Measurements from ENCODE around the gene HIPK1. TPM values are rescaled to one million over a fixed set of nuclear protein-coding genes. Genes with fewer than 3 reads are reported as not detected.

The HIPK1 gene
- total RNA-seq, 1 donor from 2014 or later: 52.3 TPM

DNA sequence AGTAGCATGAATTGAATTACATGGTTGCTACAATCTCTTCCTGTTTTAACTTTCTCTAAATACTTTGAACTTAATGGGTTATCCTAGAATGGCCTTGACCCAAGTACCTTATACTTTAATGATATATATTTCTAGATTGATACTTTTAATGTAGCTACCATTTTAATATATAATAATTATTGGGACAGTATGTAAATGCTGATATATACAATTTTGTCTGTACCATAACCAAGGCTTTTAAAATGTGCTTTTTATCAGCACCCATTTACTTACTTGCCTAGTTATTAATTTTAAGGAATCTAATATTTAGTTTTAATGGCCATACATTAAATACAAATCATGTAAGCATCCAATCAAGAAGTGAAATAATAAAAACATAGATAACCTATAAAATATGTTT lies 13.4 kb downstream of the HIPK1 start:
- H3K36me3 ChIP-seq: peaks cover 0 to 16% of the 10 kb centered on the region in 2 donors
- DNase-seq (ENCODE audit: extremely low spot score in 2 of 2): no peak
- H3K9me3 ChIP-seq: no peaks in the 10 kb centered on the region
- H3K27ac ChIP-seq: no peak overlapping the region
- no peak overlapping the region for H3K4me3 ChIP-seq
- H3K4me1 ChIP-seq: peaks cover 58% of the 10 kb centered on the region
- intact Hi-C loops (cut with DNase I): no loop called here
- H3K27me3 ChIP-seq: no peaks in the 10 kb centered on the region
- TF ChIP-seq POLR2A (IDR thresholded peaks at IDR 0.05): no peak
- TF ChIP-seq, protein P1, sequence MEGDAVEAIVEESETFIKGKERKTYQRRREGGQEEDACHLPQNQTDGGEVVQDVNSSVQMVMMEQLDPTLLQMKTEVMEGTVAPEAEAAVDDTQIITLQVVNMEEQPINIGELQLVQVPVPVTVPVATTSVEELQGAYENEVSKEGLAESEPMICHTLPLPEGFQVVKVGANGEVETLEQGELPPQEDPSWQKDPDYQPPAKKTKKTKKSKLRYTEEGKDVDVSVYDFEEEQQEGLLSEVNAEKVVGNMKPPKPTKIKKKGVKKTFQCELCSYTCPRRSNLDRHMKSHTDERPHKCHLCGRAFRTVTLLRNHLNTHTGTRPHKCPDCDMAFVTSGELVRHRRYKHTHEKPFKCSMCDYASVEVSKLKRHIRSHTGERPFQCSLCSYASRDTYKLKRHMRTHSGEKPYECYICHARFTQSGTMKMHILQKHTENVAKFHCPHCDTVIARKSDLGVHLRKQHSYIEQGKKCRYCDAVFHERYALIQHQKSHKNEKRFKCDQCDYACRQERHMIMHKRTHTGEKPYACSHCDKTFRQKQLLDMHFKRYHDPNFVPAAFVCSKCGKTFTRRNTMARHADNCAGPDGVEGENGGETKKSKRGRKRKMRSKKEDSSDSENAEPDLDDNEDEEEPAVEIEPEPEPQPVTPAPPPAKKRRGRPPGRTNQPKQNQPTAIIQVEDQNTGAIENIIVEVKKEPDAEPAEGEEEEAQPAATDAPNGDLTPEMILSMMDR (IDR thresholded peaks at IDR 0.05): no peak
- TF ChIP-seq POLR2AphosphoS5 (IDR thresholded peaks at IDR 0.05; ENCODE audit: insufficient read depth in 1 of 2, low read depth in 1 of 2): no peak

DNA sequence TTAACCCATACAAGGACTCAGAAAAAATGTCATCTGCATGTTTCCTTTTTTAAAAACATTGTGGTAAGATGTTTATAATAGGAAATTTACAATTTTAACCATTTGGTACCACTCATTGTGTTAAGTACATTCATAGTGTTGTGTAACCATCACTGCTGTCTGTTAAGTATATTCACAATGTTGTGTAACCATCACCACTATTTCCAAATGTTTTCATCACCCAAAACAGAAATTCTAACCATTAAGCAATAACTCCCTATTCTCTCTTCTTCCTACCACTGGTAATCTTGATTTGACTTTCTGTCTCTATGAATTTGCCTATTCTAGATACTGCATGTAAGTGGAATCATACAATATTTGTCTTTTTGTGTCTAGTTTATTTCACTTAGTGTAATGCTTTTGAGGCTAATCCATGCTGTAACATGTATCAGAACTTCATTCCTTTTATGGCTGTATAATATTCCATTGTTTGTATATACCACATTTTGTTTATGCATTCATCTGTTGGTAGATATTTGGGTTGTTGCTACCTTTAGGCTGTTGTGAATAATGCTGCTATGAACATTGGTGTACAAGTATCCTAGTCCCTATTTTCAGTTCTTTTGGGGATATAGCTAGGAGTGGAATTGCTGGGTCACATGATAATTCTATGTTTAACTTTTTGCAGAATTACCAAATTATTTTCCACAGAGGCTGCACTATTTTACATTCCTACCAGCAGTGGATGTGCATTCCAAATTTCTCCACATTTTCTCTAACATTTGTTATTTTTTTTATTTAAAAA lies 14.1 kb downstream of the HIPK1 start:
- peaks cover 0 to 16% of the 10 kb centered on the region in 2 donors for H3K36me3 ChIP-seq
- H3K4me3 ChIP-seq: no peak overlapping the region
- peaks cover 56% of the 10 kb centered on the region for H3K4me1 ChIP-seq
- no peak overlapping the region for H3K27ac ChIP-seq
- H3K27me3 ChIP-seq: no peaks in the 10 kb centered on the region
- DNase-seq (ENCODE audit: extremely low spot score in 2 of 2): no peak
- H3K9me3 ChIP-seq: no peaks in the 10 kb centered on the region
- TF ChIP-seq POLR2A (IDR thresholded peaks at IDR 0.05) (no peak), POLR2AphosphoS5 (IDR thresholded peaks at IDR 0.05; ENCODE audit: insufficient read depth in 1 of 2, low read depth in 1 of 2) (no peak)
- TF ChIP-seq, protein P1 (IDR thresholded peaks at IDR 0.05): no peak
- intact Hi-C loops (cut with DNase I): no loop called here

DNA sequence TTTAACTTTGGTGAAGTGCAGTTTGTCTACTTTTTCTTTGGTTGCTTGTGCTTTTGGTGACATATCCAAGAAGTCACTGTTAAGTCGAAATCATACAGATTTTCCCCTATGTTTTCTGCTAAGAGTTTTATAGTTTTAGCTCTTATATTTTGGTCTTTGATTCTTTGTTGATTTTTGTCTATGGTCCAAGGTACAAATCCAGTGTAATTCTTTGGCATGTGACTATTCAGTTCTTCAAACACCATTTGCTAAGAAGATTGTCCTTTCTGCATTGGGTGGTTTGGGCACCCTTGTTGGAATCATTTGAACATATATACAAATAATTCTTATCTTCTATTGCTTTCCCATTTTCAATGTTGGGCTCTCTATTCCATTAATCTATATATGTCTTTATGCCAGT lies 16.2 kb downstream of the HIPK1 start:
- Histone ChIP-seq H3K4me1 (peaks cover 61% of the 10 kb centered on the region), H3K4me3 (no peak overlapping the region), H3K27me3 (no peaks in the 10 kb centered on the region), H3K36me3 (peaks cover 0 to 16% of the 10 kb centered on the region in 2 donors), H3K9me3 (no peaks in the 10 kb centered on the region), H3K27ac (no peak overlapping the region)
- DNase-seq (ENCODE audit: extremely low spot score in 2 of 2): no peak
- intact Hi-C loops (cut with DNase I): no loop called here
- TF ChIP-seq POLR2A (IDR thresholded peaks at IDR 0.05) (no peak), POLR2AphosphoS5 (IDR thresholded peaks at IDR 0.05; ENCODE audit: insufficient read depth in 1 of 2, low read depth in 1 of 2) (no peak)
- TF ChIP-seq, protein P1 (IDR thresholded peaks at IDR 0.05): no peak

DNA sequence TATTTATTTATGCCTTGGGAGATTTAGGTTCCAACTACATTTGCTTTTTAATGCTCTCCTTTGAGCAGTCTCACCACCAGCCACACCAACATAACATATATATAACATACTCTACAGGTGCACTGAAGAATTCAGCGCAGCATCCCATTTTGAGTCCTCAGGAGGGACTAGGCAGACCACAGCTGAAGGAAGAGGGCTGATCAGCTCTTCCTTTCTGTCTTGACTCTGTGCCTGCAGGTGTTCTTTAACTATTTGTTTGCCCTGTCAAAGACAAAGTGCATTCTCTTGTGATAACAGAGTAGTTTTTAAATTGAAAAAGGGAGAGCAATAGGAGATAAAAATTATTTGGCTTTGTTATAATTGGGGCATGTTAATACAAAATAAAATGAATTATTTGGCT lies 17.0 kb downstream of the HIPK1 start:
- intact Hi-C loops (cut with DNase I): no loop called here
- no peak overlapping the region for H3K27ac ChIP-seq
- H3K4me1 ChIP-seq: peaks cover 53% of the 10 kb centered on the region
- no peaks in the 10 kb centered on the region for H3K9me3 ChIP-seq
- peaks cover 0 to 10% of the 10 kb centered on the region in 2 donors for H3K36me3 ChIP-seq
- TF ChIP-seq, protein P1 (IDR thresholded peaks at IDR 0.05): no peak
- no peak for TF ChIP-seq POLR2A (IDR thresholded peaks at IDR 0.05)
- no peak for TF ChIP-seq POLR2AphosphoS5 (IDR thresholded peaks at IDR 0.05; ENCODE audit: insufficient read depth in 1 of 2, low read depth in 1 of 2)
- H3K27me3 ChIP-seq: no peaks in the 10 kb centered on the region
- DNase-seq (ENCODE audit: extremely low spot score in 2 of 2): no peak
- no peak overlapping the region for H3K4me3 ChIP-seq

Measured in vagina (tissue), 2 donors.